ENCODE measurements around the gene MPST. TPM values are rescaled to one million over a fixed set of nuclear protein-coding genes. Genes with fewer than 3 reads are reported as not detected.

Gene MPST
- total RNA-seq, 1 experiment from 2014 or later: 38.3 TPM

GRCh38 chr22:37050913-37051312 is 31.4 kb downstream of the MPST start:
- H3K9me3 ChIP-seq (replicated peaks): 0 out of 2 replicates have a peak, but pooled peaks cover 2% of the 10 kb centered on the region
- H3K4me1 ChIP-seq (replicated peaks): peaks cover 10% of the 10 kb centered on the region
- no peak for DNase-seq (ENCODE audit: low read depth in 1 of 2, low spot score in 2 of 2)
- H3K27ac ChIP-seq: no peak overlapping the region
- H3K36me3 ChIP-seq: peaks cover 6% of the 10 kb centered on the region
- H3K27me3 ChIP-seq (replicated peaks): no peaks in the 10 kb centered on the region
- no peak overlapping the region for H3K4me3 ChIP-seq

GRCh38 chr22:37051391-37052385 is 32.1 kb downstream of the MPST start, which contains the start of gene KCTD17:
TSS of gene KCTD17 (plus strand) at chr22:37051742. CDS start at chr22:37051761, 19 bp downstream.
- peak within 1 kb of the TSS; percentile 36; the same call in 1 of the 2 replicates for H3K27ac ChIP-seq
- peaks cover 10% of the 10 kb centered on the region for H3K4me1 ChIP-seq (replicated peaks)
- H3K9me3 ChIP-seq (replicated peaks): 0 out of 2 replicates have a peak, but pooled peaks cover 2% of the 10 kb centered on the region
- H3K36me3 ChIP-seq: peaks cover 7% of the 10 kb centered on the region
- H3K4me3 ChIP-seq: peak within 1 kb of the TSS; percentile 82
- H3K27me3 ChIP-seq (replicated peaks): no peaks in the 10 kb centered on the region
- DNase-seq (ENCODE audit: low read depth in 1 of 2, low spot score in 2 of 2): peak; percentile 46 to 73

GRCh38 chr22:37052386-37053309 is 33.1 kb downstream of the MPST start:
- Histone ChIP-seq H3K27me3 (replicated peaks) (no peaks in the 10 kb centered on the region), H3K36me3 (peaks cover 17% of the 10 kb centered on the region), H3K4me3 (peak overlapping the region; percentile 82), H3K27ac (no peak overlapping the region), H3K9me3 (replicated peaks) (0 out of 2 replicates have a peak, but pooled peaks cover 2% of the 10 kb centered on the region), H3K4me1 (replicated peaks) (peaks cover 10% of the 10 kb centered on the region)
- DNase-seq (ENCODE audit: low read depth in 1 of 2, low spot score in 2 of 2): no peak

- H3K9me3 ChIP-seq (replicated peaks): 0 out of 2 replicates have a peak, but pooled peaks cover 2% of the 10 kb centered on the region
- H3K4me1 ChIP-seq (replicated peaks): peaks cover 10% of the 10 kb centered on the region
- no peak overlapping the region for H3K4me3 ChIP-seq
- no peaks in the 10 kb centered on the region for H3K27me3 ChIP-seq (replicated peaks)
- H3K36me3 ChIP-seq: peaks cover 18% of the 10 kb centered on the region
- DNase-seq (ENCODE audit: low read depth in 1 of 2, low spot score in 2 of 2): no peak
- no peak overlapping the region for H3K27ac ChIP-seq
These were observed 33.9 kb downstream of the MPST start for GRCh38 chr22:37053310-37054055.

GRCh38 chr22:37054056-37054395 is 34.5 kb downstream of the MPST start:
- no peak overlapping the region for H3K27ac ChIP-seq
- H3K27me3 ChIP-seq (replicated peaks): no peaks in the 10 kb centered on the region
- H3K9me3 ChIP-seq (replicated peaks): 0 out of 2 replicates have a peak, but pooled peaks cover 2% of the 10 kb centered on the region
- no peak overlapping the region for H3K4me3 ChIP-seq
- DNase-seq (ENCODE audit: low read depth in 1 of 2, low spot score in 2 of 2): no peak
- H3K36me3 ChIP-seq: peaks cover 18% of the 10 kb centered on the region
- peaks cover 10% of the 10 kb centered on the region for H3K4me1 ChIP-seq (replicated peaks)

- no peaks in the 10 kb centered on the region for H3K27me3 ChIP-seq (replicated peaks)
- H3K4me1 ChIP-seq (replicated peaks): peaks cover 10% of the 10 kb centered on the region
- H3K27ac ChIP-seq: no peak overlapping the region
- H3K9me3 ChIP-seq (replicated peaks): 0 out of 2 replicates have a peak, but pooled peaks cover 2% of the 10 kb centered on the region
- no peak for DNase-seq (ENCODE audit: low read depth in 1 of 2, low spot score in 2 of 2)
- H3K4me3 ChIP-seq: no peak overlapping the region
- H3K36me3 ChIP-seq: peaks cover 18% of the 10 kb centered on the region
These were observed 35.2 kb downstream of the MPST start for GRCh38 chr22:37054600-37055365.

- H3K36me3 ChIP-seq: peaks cover 18% of the 10 kb centered on the region
- H3K27me3 ChIP-seq (replicated peaks): no peaks in the 10 kb centered on the region
- no peak overlapping the region for H3K4me3 ChIP-seq
- no peak for DNase-seq (ENCODE audit: low read depth in 1 of 2, low spot score in 2 of 2)
- H3K27ac ChIP-seq: no peak overlapping the region
- H3K4me1 ChIP-seq (replicated peaks): peaks cover 10% of the 10 kb centered on the region
- 0 out of 2 replicates have a peak, but pooled peaks cover 2% of the 10 kb centered on the region for H3K9me3 ChIP-seq (replicated peaks)
These were observed 36.7 kb downstream of the MPST start for GRCh38 chr22:37056246-37056645.

GRCh38 chr22:37057226-37057625 is 37.7 kb downstream of the MPST start:
- Histone ChIP-seq H3K36me3 (peaks cover 18% of the 10 kb centered on the region), H3K4me1 (replicated peaks) (peaks cover 2% of the 10 kb centered on the region), H3K4me3 (no peak overlapping the region), H3K27ac (no peak overlapping the region), H3K9me3 (replicated peaks) (no peaks in the 10 kb centered on the region), H3K27me3 (replicated peaks) (no peaks in the 10 kb centered on the region)
- no peak for DNase-seq (ENCODE audit: low read depth in 1 of 2, low spot score in 2 of 2)

- Histone ChIP-seq H3K36me3 (peaks cover 15% of the 10 kb centered on the region), H3K9me3 (replicated peaks) (no peaks in the 10 kb centered on the region), H3K4me3 (no peak overlapping the region), H3K27ac (no peak overlapping the region), H3K27me3 (replicated peaks) (no peaks in the 10 kb centered on the region), H3K4me1 (replicated peaks) (no peaks in the 10 kb centered on the region)
- no peak for DNase-seq (ENCODE audit: low read depth in 1 of 2, low spot score in 2 of 2)
These were observed 38.4 kb downstream of the MPST start for GRCh38 chr22:37057796-37058510.

- Histone ChIP-seq H3K27me3 (replicated peaks) (no peaks in the 10 kb centered on the region), H3K36me3 (peaks cover 12% of the 10 kb centered on the region), H3K4me1 (replicated peaks) (no peaks in the 10 kb centered on the region), H3K4me3 (no peak overlapping the region), H3K27ac (no peak overlapping the region), H3K9me3 (replicated peaks) (no peaks in the 10 kb centered on the region)
- DNase-seq (ENCODE audit: low read depth in 1 of 2, low spot score in 2 of 2): no peak
These were observed 39.6 kb downstream of the MPST start for GRCh38 chr22:37058917-37059701.

- Histone ChIP-seq H3K4me1 (replicated peaks) (no peaks in the 10 kb centered on the region), H3K27me3 (replicated peaks) (no peaks in the 10 kb centered on the region), H3K36me3 (peaks cover 12% of the 10 kb centered on the region), H3K9me3 (replicated peaks) (no peaks in the 10 kb centered on the region), H3K4me3 (no peak overlapping the region), H3K27ac (no peak overlapping the region)
- DNase-seq (ENCODE audit: low read depth in 1 of 2, low spot score in 2 of 2): no peak
These were observed 40.4 kb downstream of the MPST start for GRCh38 chr22:37059876-37060449.
